ENCODE measurements around the gene CSNK1D. TPM values are rescaled to one million over a fixed set of nuclear protein-coding genes. Genes with fewer than 3 reads are reported as not detected.

Gene CSNK1D
- total and polyA plus RNA-seq, 8 donors: 55.9 to 180 (median 89.1) TPM

DNA sequence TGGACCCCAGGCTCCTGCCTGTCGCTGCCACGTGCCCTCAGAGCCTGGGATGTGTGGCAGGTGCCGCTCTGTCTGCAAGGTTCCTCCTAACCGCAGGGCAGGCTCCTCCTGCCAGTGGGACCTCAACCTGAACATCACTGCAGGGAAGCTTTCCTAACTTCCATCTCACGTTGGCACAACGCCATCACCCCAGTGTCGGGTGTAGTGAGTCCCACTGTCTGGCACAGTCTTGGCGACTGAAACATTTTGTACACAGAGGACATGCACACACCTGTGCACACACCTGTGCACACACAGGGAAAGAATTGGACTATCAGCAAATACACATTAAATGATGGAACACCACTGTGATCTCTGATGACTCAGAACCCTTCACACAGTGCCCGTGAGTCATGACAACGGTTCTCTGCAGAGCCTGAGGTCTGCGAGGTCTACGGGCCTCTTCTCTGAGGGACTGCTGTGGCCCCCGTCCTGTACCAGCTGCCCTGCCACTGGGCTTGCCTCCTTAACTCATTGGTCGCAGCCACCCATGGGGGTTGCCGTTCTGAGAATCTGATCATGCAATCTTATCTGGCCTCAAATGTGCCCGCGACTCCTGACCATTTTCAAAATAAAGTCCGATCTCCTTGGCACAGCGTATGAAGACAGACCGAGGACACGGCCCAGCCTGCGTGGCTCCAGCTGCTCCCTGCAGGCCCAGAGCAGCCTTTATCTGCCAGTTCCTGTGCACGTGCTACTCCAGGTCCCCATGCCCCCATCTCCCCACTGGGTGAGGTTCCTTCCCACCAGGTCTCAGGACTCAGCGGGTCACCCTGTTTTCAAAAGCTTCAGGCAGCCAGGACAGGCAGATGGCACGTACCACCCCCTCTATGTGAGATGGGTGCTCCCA lies 68.4 kb downstream of the CSNK1D start:
- TF ChIP-seq EP300 (IDR thresholded peaks at IDR 0.05) (no peak), POLR2AphosphoS5 (IDR thresholded peaks at IDR 0.05) (no peak), POLR2A (IDR thresholded peaks at IDR 0.05) (no peak)
- TF ChIP-seq, protein P1, sequence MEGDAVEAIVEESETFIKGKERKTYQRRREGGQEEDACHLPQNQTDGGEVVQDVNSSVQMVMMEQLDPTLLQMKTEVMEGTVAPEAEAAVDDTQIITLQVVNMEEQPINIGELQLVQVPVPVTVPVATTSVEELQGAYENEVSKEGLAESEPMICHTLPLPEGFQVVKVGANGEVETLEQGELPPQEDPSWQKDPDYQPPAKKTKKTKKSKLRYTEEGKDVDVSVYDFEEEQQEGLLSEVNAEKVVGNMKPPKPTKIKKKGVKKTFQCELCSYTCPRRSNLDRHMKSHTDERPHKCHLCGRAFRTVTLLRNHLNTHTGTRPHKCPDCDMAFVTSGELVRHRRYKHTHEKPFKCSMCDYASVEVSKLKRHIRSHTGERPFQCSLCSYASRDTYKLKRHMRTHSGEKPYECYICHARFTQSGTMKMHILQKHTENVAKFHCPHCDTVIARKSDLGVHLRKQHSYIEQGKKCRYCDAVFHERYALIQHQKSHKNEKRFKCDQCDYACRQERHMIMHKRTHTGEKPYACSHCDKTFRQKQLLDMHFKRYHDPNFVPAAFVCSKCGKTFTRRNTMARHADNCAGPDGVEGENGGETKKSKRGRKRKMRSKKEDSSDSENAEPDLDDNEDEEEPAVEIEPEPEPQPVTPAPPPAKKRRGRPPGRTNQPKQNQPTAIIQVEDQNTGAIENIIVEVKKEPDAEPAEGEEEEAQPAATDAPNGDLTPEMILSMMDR (IDR thresholded peaks at IDR 0.05): no peak
- Histone ChIP-seq H3K36me3 (peaks cover 0 to 13% (median 12%) of the 10 kb centered on the region in 4 donors), H3K27me3 (no peaks in the 10 kb centered on the region), H3K4me3 (no peak overlapping the region), H3K9me3 (no peaks in the 10 kb centered on the region), H3K27ac (peak overlapping the region in 4 of 5 donors; percentile 73 to 90 (median 80)), H3K4me1 (peaks cover 12 to 27% (median 17%) of the 10 kb centered on the region in 4 donors)
- WGBS, 5 donors: 47 to 65% (median 56%) methylated on average over 21 to 25 of the region's 25 CpGs
- DNase-seq: no peak
- intact Hi-C loops (cut with DNase I; ENCODE audit: low total_unique reads): no loop called here

- intact Hi-C loops (cut with DNase I; ENCODE audit: low total_unique reads): no loop called here
- peaks cover 12 to 27% (median 17%) of the 10 kb centered on the region in 4 donors for H3K4me1 ChIP-seq
- no peak overlapping the region for H3K27ac ChIP-seq
- no peak overlapping the region for H3K4me3 ChIP-seq
- DNase-seq: no peak
- peaks cover 0 to 21% (median 20%) of the 10 kb centered on the region in 4 donors for H3K36me3 ChIP-seq
- H3K27me3 ChIP-seq: no peaks in the 10 kb centered on the region
- TF ChIP-seq POLR2AphosphoS5 (IDR thresholded peaks at IDR 0.05) (no peak), POLR2A (IDR thresholded peaks at IDR 0.05) (no peak), EP300 (IDR thresholded peaks at IDR 0.05) (no peak)
- TF ChIP-seq, protein P1 (IDR thresholded peaks at IDR 0.05): no peak
- 89 to 91% (median 90%) methylated on average over 18 to 19 of the region's 19 CpGs for WGBS, 5 donors
- H3K9me3 ChIP-seq: no peaks in the 10 kb centered on the region
These were observed 69.6 kb downstream of the CSNK1D start for GRCh38 chr17:82203920-82204319.

- H3K36me3 ChIP-seq: peaks cover 3 to 26% (median 24%) of the 10 kb centered on the region in 4 donors
- H3K4me1 ChIP-seq: peaks cover 12 to 27% (median 17%) of the 10 kb centered on the region in 4 donors
- H3K27me3 ChIP-seq: no peaks in the 10 kb centered on the region
- no peak overlapping the region for H3K4me3 ChIP-seq
- H3K9me3 ChIP-seq: no peaks in the 10 kb centered on the region
- intact Hi-C loops (cut with DNase I; ENCODE audit: low total_unique reads): no loop called here
- DNase-seq: no peak
- TF ChIP-seq POLR2A (IDR thresholded peaks at IDR 0.05) (no peak), EP300 (IDR thresholded peaks at IDR 0.05) (no peak), POLR2AphosphoS5 (IDR thresholded peaks at IDR 0.05) (no peak)
- TF ChIP-seq, protein P1 (IDR thresholded peaks at IDR 0.05): no peak
- H3K27ac ChIP-seq: no peak overlapping the region
- 73 to 80% (median 77%) methylated on average over 10 of the region's 10 CpGs for WGBS, 5 donors
These were observed 70.5 kb downstream of the CSNK1D start for GRCh38 chr17:82202981-82203380.

DNA sequence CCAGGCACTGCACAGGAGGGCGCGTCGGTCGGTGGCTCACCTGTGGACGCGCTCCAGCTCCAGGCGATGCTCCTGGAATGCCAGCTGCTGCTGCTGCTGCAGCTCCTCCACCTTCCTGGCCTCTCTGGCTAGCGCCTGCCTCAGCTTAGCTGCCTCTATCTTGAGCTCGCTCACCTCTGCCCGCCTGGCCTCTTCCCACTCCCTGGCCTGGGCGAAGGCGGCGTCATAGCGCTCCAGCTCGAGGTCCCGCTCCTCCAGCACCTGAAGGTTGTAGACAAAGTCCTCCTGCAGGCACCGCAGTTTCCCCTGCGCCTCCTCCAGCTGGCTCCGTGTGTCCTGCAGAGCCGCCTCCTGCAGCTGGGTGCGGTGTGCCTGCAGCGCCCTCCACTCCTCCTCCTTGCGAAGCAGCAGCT lies 72.0 kb downstream of the CSNK1D start:
- Histone ChIP-seq H3K4me1 (peaks cover 11 to 22% (median 16%) of the 10 kb centered on the region in 4 donors), H3K27ac (no peak overlapping the region), H3K36me3 (peaks cover 8 to 40% (median 36%) of the 10 kb centered on the region in 4 donors), H3K27me3 (no peaks in the 10 kb centered on the region), H3K9me3 (no peaks in the 10 kb centered on the region), H3K4me3 (no peak overlapping the region)
- intact Hi-C loops (cut with DNase I; ENCODE audit: low total_unique reads): no loop called here
- TF ChIP-seq POLR2A (IDR thresholded peaks at IDR 0.05): no peak
- TF ChIP-seq POLR2AphosphoS5 (IDR thresholded peaks at IDR 0.05): no peak
- TF ChIP-seq, protein P1 (IDR thresholded peaks at IDR 0.05): no peak
- no peak for TF ChIP-seq EP300 (IDR thresholded peaks at IDR 0.05)
- DNase-seq: peak in 1 of 2 donors; percentile 30
- 69 to 85% (median 79%) methylated on average over 19 to 23 of the region's 23 CpGs for WGBS, 5 donors

Measured in stomach (tissue), 9 donors.